Muscle of back (tissue), 11 donors: ENCODE measurements around the gene PIGH. TPM values are rescaled to one million over a fixed set of nuclear protein-coding genes. Genes with fewer than 3 reads are reported as not detected.

Experiments
- DNase-seq, 3 donors: peaks; one replicate each; pipeline versions ENCODE4 v3.0.0 to v3.0.0-alpha.2; 2013
- polyA plus RNA-seq, 10 donors: library from polyadenylated mRNA; unstranded; fragments of 120-200 nt; gene quantifications; one replicate each; pipeline ENCODE4 v1.2.1, GENCODE V29; 2013; ENCODE audit not compliant: insufficient read length in 10 of 10

The PIGH gene
- polyA plus RNA-seq, 10 donors: 11.7 to 18.1 (median 14.8) TPM

DNA sequence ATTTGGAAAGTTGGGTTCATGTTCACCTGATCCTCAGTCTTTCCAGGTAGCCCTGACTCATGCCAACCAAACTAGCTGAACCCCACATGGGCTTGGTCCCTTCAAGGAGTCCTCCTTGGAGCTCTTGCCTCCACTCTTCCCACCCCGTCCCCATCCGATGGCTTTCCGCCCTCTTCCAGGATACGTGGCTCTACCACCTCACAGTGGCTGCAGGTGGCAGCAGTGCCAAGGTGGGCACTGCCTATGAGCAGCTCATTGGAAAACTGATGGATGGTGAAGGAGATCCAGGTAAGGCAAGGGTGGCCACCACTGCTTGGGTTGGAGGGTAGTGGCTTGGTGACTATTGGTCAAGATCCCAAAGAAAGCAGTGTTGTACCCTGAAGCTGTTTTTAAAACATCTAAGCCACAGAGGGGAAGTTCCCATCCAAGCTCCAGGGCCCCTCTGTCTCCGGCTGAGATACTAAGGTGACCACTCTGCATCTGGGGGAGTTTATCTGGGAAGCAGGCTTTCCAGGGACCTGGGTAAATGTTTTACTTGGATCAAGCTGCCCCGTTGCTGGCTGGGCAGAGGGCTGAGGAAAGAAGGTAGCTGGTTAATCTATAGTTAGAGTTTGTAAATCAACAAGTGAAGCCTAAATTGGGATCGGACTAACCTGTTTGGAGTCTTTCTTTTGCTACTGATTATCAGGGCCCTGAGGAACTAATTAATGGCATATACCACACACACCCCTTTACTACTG lies 23.7 kb downstream of the PIGH start:
- DNase-seq: no peak

- no peak for DNase-seq
Observed at GRCh38 chr14:67575684-67576083, 24.4 kb downstream of the PIGH start.

GRCh38 chr14:67574806-67575205 lies 25.3 kb downstream of the PIGH start:
- DNase-seq: no peak

DNA sequence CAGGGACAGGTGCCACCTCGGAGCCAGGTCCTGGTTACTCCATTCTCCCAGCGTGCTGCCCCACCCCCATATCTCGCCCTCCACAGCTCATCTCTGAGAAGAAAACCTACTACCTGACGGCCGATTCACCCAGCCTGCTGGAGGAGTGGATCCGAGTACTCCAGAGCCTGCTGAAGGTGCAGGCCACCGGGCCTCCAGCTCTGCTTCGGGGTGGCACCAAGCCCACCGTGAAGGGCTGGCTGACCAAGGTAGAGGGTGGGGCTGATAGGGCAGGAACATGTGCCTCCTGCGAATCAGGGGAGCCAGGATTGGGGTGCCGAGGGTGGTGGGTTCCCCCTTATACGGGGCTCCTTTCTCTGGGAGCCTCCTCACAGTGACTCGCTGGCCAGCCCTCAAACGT lies 25.9 kb downstream of the PIGH start:
- no peak for DNase-seq

DNA sequence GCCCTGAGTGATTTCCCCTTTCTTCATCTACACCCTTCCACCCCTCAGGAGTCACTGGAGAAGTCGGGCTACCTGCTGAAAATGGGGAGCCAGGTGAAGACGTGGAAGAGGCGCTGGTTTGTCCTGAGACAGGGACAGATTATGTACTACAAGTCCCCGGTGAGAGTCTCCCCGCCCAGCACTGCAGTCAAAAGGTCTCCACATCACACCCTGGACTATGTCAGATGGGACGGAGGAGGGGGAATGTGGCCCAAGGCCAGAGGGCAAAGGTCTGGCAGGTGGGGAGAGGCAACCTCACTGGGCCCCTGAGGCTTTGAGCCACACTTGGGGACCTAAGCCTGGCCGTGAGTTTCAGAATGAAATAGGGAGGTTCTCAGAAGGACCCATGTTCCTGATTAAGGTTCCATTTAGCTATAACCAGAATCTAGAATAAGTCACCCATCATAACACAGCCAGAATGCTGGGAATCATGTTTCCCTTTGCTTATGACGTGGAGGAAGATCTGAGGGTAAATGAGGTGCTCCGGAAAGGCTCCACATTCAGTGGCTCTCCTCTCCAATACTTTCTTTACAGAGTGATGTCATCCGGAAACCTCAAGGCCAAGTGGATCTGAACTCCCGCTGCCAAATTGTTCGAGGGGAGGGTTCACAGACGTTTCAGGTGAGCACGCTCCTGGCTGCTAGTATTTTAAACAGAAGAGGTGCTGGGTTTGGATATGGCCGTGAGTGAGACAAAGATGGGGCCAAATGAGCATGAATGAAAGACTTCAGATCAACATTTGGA lies 26.6 kb downstream of the PIGH start:
- DNase-seq: no peak

- DNase-seq: no peak
Observed at GRCh38 chr14:67572608-67573007, 27.5 kb downstream of the PIGH start.

DNA sequence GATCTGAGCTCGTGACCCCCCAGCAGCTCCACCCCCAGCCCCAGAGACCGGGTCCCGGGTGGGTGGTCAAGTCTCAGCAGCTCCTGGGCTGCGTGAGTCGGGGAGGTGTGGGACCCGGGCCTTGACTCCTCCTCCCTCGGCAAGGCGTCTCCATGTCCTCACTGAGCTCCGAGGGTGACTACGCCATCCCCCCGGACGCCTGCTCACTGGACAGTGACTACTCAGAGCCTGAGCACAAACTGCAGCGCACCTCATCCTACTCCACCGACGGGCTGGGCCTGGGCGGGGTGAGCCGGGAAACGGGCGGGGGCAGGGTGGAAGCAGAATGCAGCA lies 28.1 kb downstream of the PIGH start:
- no peak for DNase-seq

GRCh38 chr14:67571275-67571990 lies 28.6 kb downstream of the PIGH start:
- peak; percentile 33 to 69 (median 57) for DNase-seq

- DNase-seq: no peak
Observed at GRCh38 chr14:67570453-67570852, 29.6 kb downstream of the PIGH start.

DNA sequence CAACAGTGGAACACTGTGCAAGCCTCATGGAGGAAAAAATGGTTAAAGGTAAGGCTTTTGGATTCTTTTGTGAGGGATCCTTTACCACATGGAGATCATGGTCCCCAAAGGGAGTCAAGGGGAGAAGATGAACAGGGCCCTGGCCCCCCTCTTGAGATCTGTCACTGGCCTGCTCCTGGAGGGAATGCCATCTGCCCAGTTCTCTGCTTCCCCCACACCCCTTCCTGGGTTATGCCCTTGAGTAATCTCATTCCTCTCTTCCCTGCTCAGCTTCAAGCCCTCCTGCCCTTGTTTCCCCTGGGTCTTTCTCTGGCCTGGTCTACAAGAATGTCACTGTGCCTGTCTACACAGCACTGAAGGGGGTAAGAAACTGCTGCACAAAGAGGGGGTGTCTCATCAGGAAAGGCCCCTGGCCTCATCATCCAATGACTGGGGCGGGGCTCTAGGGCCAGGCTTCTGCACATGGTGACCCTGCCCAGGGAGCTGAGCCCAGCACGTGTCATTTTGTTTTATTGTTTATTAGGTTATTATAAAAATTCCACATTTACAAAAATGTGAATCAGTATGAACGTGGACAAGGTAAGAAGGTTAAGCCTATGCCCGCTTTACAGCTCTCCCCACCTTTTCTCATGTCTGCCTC lies 30.3 kb downstream of the PIGH start:
- DNase-seq: no peak

- DNase-seq: no peak
Observed at GRCh38 chr14:67569011-67569650, 30.9 kb downstream of the PIGH start.

DNA sequence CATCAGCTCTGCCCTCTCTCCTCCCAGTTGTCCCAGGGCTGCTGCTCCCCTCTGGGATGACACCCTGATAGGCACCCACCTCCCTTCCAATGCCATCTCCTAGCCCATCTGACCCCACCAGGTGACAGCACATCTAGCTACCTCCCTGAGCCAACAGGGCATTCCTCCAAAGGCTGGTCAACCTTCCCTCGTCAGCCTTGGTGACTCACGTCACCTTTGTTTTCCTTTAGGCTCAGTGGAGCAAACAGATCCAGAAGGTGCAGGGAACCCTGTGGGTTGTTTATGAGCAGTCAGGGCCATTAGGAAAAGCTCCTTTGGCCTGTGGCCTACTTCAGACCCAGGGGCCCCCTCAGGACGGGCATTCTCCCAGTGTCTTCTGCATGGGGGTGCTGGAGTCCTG lies 32.4 kb downstream of the PIGH start:
- DNase-seq: no peak

GRCh38 chr14:67566908-67567307 lies 33.2 kb downstream of the PIGH start:
- DNase-seq: no peak

- DNase-seq: no peak
Observed at GRCh38 chr14:67564236-67564635, 35.8 kb downstream of the PIGH start.

GRCh38 chr14:67562776-67563150 lies 37.3 kb downstream of the PIGH start:
- no peak for DNase-seq

- no peak for DNase-seq
Observed at GRCh38 chr14:67562025-67562775, 37.9 kb downstream of the PIGH start.

GRCh38 chr14:67559639-67560038 lies 40.4 kb downstream of the PIGH start:
- no peak for DNase-seq

DNA sequence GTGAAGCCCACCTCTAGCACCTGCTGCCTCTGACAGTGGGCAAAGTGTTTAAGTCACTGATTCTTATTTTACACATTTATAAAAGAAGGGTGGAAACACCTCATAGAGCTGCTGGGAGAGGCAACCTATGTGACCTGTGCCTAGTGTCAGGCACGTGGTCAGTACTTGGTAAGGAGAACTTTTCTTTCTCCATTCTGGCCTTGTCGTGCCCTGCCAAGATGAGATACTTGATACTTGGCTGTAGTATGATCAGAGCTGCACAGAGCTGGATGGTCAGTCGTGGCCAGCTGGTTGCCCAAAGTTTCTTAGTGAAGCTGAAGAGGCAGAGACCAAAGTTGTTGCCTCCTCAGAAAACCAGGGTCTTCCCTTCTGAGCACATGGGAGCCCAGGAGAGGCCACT lies 42.4 kb downstream of the PIGH start:
- no peak for DNase-seq

GRCh38 chr14:67557118-67557517 lies 43.0 kb downstream of the PIGH start:
- DNase-seq: no peak

DNA sequence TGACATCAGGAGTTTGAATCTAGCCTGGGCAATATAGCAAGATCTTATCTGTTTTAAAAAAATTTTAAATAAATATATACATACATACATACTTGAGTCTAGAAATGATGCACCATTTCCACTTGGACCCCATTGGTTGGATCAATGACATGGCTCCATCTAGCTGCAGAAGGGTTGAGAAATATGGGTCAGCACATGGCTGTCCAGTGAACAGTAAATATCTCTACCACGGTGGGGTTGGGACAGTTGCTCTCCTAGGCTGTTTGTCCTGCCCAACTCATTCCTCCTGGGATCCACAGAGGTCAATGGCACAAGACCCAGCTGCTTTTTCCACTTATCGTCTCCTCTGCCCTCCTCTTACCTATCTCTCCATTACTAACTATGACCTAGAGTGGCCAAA lies 43.4 kb downstream of the PIGH start:
- no peak for DNase-seq

DNA sequence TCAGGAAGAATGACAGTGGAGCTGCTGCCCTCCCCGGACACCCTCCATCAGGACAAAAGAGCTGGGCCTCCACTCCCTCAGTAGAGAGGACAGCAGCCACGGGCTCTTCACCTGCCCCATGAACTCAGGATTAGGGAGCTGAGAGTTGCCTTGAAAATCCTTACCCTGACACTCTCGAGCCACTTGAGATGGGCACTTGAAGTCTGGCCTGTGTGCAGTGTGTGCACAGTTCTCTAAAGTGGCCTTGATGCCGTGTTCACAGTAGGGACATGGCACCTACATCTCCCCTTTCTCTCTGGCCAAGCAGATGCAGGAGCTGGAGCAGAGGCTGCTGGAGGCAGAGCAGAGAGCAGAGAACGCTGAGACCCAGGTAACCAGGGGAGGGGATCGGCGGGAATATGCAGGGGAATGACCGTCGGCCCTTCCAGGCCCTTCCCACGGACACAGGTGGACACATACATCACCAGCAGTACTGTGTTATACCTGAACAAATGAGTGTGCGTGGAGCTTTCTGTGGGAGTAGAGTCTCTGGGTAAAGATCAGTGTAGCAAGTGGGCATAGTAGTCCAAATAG lies 44.5 kb downstream of the PIGH start:
- DNase-seq: no peak
